Liver (tissue), 3 donors: ENCODE data around the gene TYMP.

Experiments
- EGR1 ChIP-seq, 2 donors: IDR thresholded peaks; 2 replicates each; pipeline ENCODE4 v1.6.1; 2016 to 2018; ENCODE audit warnings: antibody characterized with exemption in 2 of 2, low read depth in 2 of 2
- GABPA ChIP-seq, 2 donors: IDR thresholded peaks in 1 of 2; conservative IDR thresholded peaks in 1 of 2; 2 replicates each; pipeline ENCODE4 v1.6.1; 2016; ENCODE audit warnings: antibody characterized with exemption in 2 of 2, mild to moderate bottlenecking in 1 of 2, moderate library complexity in 1 of 2
- HNF4A ChIP-seq, 2 donors: conservative IDR thresholded peaks; 2 replicates each; pipeline ENCODE4 v1.6.1; 2016; ENCODE audit warnings: antibody characterized with exemption in 2 of 2, mild to moderate bottlenecking in 2 of 2
- HNF4G ChIP-seq: IDR thresholded peaks from 2 replicates; pipeline ENCODE4 v1.6.1; 2016; ENCODE audit warnings: antibody characterized with exemption
- JUND ChIP-seq, 2 donors: IDR thresholded peaks; 2 replicates each; pipeline ENCODE4 v1.6.1; 2016; ENCODE audit warnings: antibody characterized with exemption in 2 of 2
- RAD21 ChIP-seq, 2 donors: IDR thresholded peaks; 2 replicates each; pipeline ENCODE4 v1.6.1; 2016; ENCODE audit warnings: antibody characterized with exemption in 2 of 2, mild to moderate bottlenecking in 2 of 2
- RXRA ChIP-seq, 2 donors: IDR thresholded peaks; 2 replicates each; pipeline ENCODE4 v1.6.1; 2017 to 2018; ENCODE audit warnings: antibody characterized with exemption in 2 of 2, mild to moderate bottlenecking in 1 of 2
- SP1 ChIP-seq: IDR thresholded peaks from 2 replicates; pipeline ENCODE4 v1.6.1; 2018; ENCODE audit warnings: antibody characterized with exemption, mild to moderate bottlenecking
- TAF1 ChIP-seq: conservative IDR thresholded peaks from 2 replicates; pipeline ENCODE4 v1.6.1; 2016; ENCODE audit warnings: antibody characterized with exemption, mild to moderate bottlenecking
- YY1 ChIP-seq: IDR thresholded peaks from 2 replicates; pipeline ENCODE4 v1.6.1; 2016; ENCODE audit warnings: antibody characterized with exemption, mild to moderate bottlenecking
- TF ChIP-seq, protein P1 (sequence below): fragments of 150-350 bp; IDR thresholded peaks from 2 replicates; pipeline ENCODE4 v1.5.1; 2017; ENCODE audit warnings: improper control_type of control experiment, low read depth, low read length; ENCODE audit not compliant: missing input control
- TF ChIP-seq, protein P2 (sequence below): IDR thresholded peaks from 2 replicates; pipeline ENCODE4 v1.6.1; 2016; ENCODE audit warnings: antibody characterized with exemption, mild to moderate bottlenecking
- TF ChIP-seq, protein P3 (sequence below): IDR thresholded peaks from 2 replicates; pipeline ENCODE4 v1.6.1; 2016; ENCODE audit warnings: antibody characterized with exemption
- donor health status: healthy.
- donor health status: healthy.

DNA sequence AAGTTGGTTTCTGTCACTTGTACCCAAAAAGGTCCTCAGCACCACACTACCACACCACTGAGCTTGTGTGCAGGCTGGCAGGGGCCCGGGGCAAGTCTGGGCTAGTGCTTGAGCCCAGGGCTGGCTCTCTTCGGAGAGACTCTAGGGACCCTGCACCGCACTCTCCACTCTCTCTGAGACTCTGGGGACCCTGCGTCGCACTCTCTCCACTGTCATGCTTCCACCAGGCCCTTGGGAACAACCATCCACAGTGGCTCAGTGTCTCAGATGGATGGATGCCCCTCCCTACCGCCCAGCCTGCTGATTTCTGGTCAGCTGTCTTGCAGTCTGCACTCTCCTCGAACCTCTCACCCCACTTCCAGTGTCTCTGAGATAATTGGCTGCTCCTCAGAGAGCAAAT, 52.9 kb downstream of the TYMP start:
- TF ChIP-seq, protein P1, sequence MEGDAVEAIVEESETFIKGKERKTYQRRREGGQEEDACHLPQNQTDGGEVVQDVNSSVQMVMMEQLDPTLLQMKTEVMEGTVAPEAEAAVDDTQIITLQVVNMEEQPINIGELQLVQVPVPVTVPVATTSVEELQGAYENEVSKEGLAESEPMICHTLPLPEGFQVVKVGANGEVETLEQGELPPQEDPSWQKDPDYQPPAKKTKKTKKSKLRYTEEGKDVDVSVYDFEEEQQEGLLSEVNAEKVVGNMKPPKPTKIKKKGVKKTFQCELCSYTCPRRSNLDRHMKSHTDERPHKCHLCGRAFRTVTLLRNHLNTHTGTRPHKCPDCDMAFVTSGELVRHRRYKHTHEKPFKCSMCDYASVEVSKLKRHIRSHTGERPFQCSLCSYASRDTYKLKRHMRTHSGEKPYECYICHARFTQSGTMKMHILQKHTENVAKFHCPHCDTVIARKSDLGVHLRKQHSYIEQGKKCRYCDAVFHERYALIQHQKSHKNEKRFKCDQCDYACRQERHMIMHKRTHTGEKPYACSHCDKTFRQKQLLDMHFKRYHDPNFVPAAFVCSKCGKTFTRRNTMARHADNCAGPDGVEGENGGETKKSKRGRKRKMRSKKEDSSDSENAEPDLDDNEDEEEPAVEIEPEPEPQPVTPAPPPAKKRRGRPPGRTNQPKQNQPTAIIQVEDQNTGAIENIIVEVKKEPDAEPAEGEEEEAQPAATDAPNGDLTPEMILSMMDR = no peak
- no peak for TF ChIP-seq GABPA (IDR thresholded peaks at IDR 0.05 in 1 of 2, conservative IDR thresholded peaks at IDR 0.05 in 1 of 2)
- no peak for TF ChIP-seq EGR1 (IDR thresholded peaks at IDR 0.05; ENCODE audit: low read depth in 2 of 2)
- no peak for TF ChIP-seq SP1
- TF ChIP-seq RAD21 (IDR thresholded peaks at IDR 0.05) = no peak
- TF ChIP-seq, protein P2, sequence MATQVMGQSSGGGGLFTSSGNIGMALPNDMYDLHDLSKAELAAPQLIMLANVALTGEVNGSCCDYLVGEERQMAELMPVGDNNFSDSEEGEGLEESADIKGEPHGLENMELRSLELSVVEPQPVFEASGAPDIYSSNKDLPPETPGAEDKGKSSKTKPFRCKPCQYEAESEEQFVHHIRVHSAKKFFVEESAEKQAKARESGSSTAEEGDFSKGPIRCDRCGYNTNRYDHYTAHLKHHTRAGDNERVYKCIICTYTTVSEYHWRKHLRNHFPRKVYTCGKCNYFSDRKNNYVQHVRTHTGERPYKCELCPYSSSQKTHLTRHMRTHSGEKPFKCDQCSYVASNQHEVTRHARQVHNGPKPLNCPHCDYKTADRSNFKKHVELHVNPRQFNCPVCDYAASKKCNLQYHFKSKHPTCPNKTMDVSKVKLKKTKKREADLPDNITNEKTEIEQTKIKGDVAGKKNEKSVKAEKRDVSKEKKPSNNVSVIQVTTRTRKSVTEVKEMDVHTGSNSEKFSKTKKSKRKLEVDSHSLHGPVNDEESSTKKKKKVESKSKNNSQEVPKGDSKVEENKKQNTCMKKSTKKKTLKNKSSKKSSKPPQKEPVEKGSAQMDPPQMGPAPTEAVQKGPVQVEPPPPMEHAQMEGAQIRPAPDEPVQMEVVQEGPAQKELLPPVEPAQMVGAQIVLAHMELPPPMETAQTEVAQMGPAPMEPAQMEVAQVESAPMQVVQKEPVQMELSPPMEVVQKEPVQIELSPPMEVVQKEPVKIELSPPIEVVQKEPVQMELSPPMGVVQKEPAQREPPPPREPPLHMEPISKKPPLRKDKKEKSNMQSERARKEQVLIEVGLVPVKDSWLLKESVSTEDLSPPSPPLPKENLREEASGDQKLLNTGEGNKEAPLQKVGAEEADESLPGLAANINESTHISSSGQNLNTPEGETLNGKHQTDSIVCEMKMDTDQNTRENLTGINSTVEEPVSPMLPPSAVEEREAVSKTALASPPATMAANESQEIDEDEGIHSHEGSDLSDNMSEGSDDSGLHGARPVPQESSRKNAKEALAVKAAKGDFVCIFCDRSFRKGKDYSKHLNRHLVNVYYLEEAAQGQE = no peak
- no peak for TF ChIP-seq JUND (IDR thresholded peaks at IDR 0.05)
- no peak for TF ChIP-seq HNF4A (conservative IDR thresholded peaks at IDR 0.05)
- TF ChIP-seq HNF4G = no peak
- TF ChIP-seq, protein P3, sequence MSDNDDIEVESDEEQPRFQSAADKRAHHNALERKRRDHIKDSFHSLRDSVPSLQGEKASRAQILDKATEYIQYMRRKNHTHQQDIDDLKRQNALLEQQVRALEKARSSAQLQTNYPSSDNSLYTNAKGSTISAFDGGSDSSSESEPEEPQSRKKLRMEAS = no peak
- no peak for TF ChIP-seq RXRA (IDR thresholded peaks at IDR 0.05)
- TF ChIP-seq TAF1 = no peak
- no peak for TF ChIP-seq YY1
